Cardiac fibroblast (primary cell): Measurements from ENCODE around the gene SCN3A.

ENCODE experiments used
- DNase-seq, 2 donors: peaks; one replicate each; pipeline versions ENCODE4 v3.0.0 to v3.0.0-alpha.2; 2010; ENCODE audit warnings: low read depth in 2 of 2
- H3K4me3 ChIP-seq, 2 donors: replicated peaks in 1 of 2; 1 replicate in 1 of 2; 2 replicates in 1 of 2; pipeline ENCODE4 v1.5.1; 2011; ENCODE audit warnings: low read depth in 2 of 2, low read length in 2 of 2, mild to moderate bottlenecking in 2 of 2, moderate library complexity in 1 of 2
- CTCF ChIP-seq: IDR thresholded peaks from one replicate; pipeline ENCODE4 v1.5.1; 2011; ENCODE audit warnings: low read depth, mild to moderate bottlenecking, low read length, inconsistent platforms

The SCN3A gene

GRCh38 chr2:165193178-165193777 is 10.6 kb downstream of the SCN3A start:
- DNase-seq, result no peak
- no peak for TF ChIP-seq CTCF
- no peak overlapping the region for H3K4me3 ChIP-seq

- H3K4me3 ChIP-seq, result no peak overlapping the region
- DNase-seq, result no peak
- no peak for TF ChIP-seq CTCF
These were observed 11.1 kb downstream of the SCN3A start for GRCh38 chr2:165192729-165193128.

- no peak overlapping the region for H3K4me3 ChIP-seq
- TF ChIP-seq CTCF, result no peak
- no peak for DNase-seq
These were observed 12.6 kb downstream of the SCN3A start for GRCh38 chr2:165191096-165191728.

GRCh38 chr2:165185633-165186032 is 18.2 kb downstream of the SCN3A start:
- TF ChIP-seq CTCF, result no peak
- no peak for DNase-seq
- no peak overlapping the region for H3K4me3 ChIP-seq

- H3K4me3 ChIP-seq, result no peak overlapping the region
- no peak for DNase-seq
- TF ChIP-seq CTCF, result no peak
These were observed 21.8 kb downstream of the SCN3A start for GRCh38 chr2:165182029-165182428.

- no peak overlapping the region for H3K4me3 ChIP-seq
- TF ChIP-seq CTCF, result no peak
- no peak for DNase-seq
These were observed 27.1 kb downstream of the SCN3A start for GRCh38 chr2:165176780-165177179.

- no peak for TF ChIP-seq CTCF
- no peak overlapping the region for H3K4me3 ChIP-seq
- DNase-seq, result no peak
These were observed 30.6 kb downstream of the SCN3A start for GRCh38 chr2:165173215-165173614.
